22Rv1 (cell line): Measurements from ENCODE around the gene ERFL.

Source experiments
- CTCF ChIP-seq: fragments of 450-650 bp; IDR thresholded peaks from 2 replicates; pipeline ENCODE4 v1.5.1; 2017; ENCODE audit warnings: mild to moderate bottlenecking
- ZFX ChIP-seq: fragments of 450-650 bp; IDR thresholded peaks from 2 replicates; pipeline ENCODE4 v1.6.1; 2017; ENCODE audit warnings: antibody characterized with exemption, borderline replicate concordance

GRCh38 chr19:41936416-41936850 is 8.2 kb upstream of the ERFL start:
- no peak for TF ChIP-seq CTCF
- no peak for TF ChIP-seq ZFX
